A549 treated with AZD2906 at 1 μM for 4 hours (cell line): ENCODE results near the gene TMCO6. TPM values are rescaled to one million over a fixed set of nuclear protein-coding genes. Genes with fewer than 3 reads are reported as not detected.

ENCODE experiments used
- total RNA-seq: library from RNA; stranded (reverse); fragments of 200-300 nt; extraction: Qiagen RNA extraction; gene quantifications from 5 replicates; pipeline ENCODE4 v1.2.3, GENCODE V29; 2022

TMCO6 gene
- 10.6 to 14.5 TPM (median 12.3 TPM) in 5 replicates for total RNA-seq

GRCh38 chr5:140639148-140639981, at the start of gene TMCO6:
TMCO6 (plus strand) TSS chr5:140639451; CDS start chr5:140639528, 77 bp downstream.

GRCh38 chr5:140633021-140633471, 6.2 kb upstream of the TMCO6 start, which contains the start of gene CD14:
CD14 (minus strand) TSS chr5:140633175; CDS start chr5:140633071, 104 bp downstream.

GRCh38 chr5:140664359-140665119, 25.3 kb downstream of the TMCO6 start, which contains the start of gene WDR55:
WDR55 (plus strand) TSS chr5:140664904; CDS start chr5:140664913, 9 bp downstream.

GRCh38 chr5:140673187-140673976, 34.1 kb downstream of the TMCO6 start, which contains the start of gene DND1:
DND1 (minus strand) TSS chr5:140673576; CDS start chr5:140673542, 34 bp downstream.

GRCh38 chr5:140690941-140691924, 52.0 kb downstream of the TMCO6 start, which contains the start of the genes HARS1 and HARS2:
HARS1 (minus strand) TSS chr5:140691370; CDS start chr5:140691304, 66 bp downstream.
HARS2 (plus strand) TSS chr5:140691455; CDS start chr5:140691649, 194 bp downstream.

Other genes with a start within 250 kb of the TMCO6 start
- 41.8 to 52.0 TPM (median 47.5 TPM) in 5 replicates for gene ANKHD1, start 237.6 kb upstream of the TMCO6 start, total RNA-seq
- 1.4 to 3.2 TPM (median 2.3 TPM) in 5 replicates for gene EIF4EBP3, start 91.8 kb upstream of the TMCO6 start, total RNA-seq
- 36.5 to 50.1 TPM (median 40.3 TPM) in 5 replicates for gene SRA1, start 82.0 kb upstream of the TMCO6 start, total RNA-seq
- 3.6 to 7.1 TPM (median 5.5 TPM) in 5 replicates for gene APBB3, start 74.9 kb upstream of the TMCO6 start, total RNA-seq
- 75.7 to 87.0 TPM (median 80.0 TPM) in 5 replicates for gene SLC35A4, start 74.6 kb upstream of the TMCO6 start, total RNA-seq
- gene CD14, start 6.3 kb upstream of the TMCO6 start, total RNA-seq = 3.2 to 4.2 TPM (median 4.0 TPM) in 5 replicates
- 100 to 127 TPM (median 113 TPM) in 5 replicates for gene NDUFA2, start 8.2 kb downstream of the TMCO6 start, total RNA-seq
- gene IK, start 8.4 kb downstream of the TMCO6 start, total RNA-seq = 84.1 to 119 TPM (median 90.9 TPM) in 5 replicates
- gene WDR55, start 25.5 kb downstream of the TMCO6 start, total RNA-seq = 27.3 to 29.3 TPM (median 27.7 TPM) in 5 replicates
- gene DND1, start 34.1 kb downstream of the TMCO6 start, total RNA-seq = 0.42 to 0.92 TPM (median 0.60 TPM) in 5 replicates
- gene HARS1, start 51.9 kb downstream of the TMCO6 start, total RNA-seq = 71.6 to 81.2 TPM (median 75.8 TPM) in 5 replicates
- 34.5 to 42.0 TPM (median 36.8 TPM) in 5 replicates for gene HARS2, start 52.0 kb downstream of the TMCO6 start, total RNA-seq
- 77.3 to 107 TPM (median 81.6 TPM) in 5 replicates for gene ZMAT2, start 61.0 kb downstream of the TMCO6 start, total RNA-seq
- gene PCDHA1, start 146.7 kb downstream of the TMCO6 start, total RNA-seq = 0.14 to 0.26 TPM (median 0.22 TPM) in 5 replicates
- 0.02 to 0.09 TPM (median 0.06 TPM) in 5 replicates for gene PCDHA2, start 155.4 kb downstream of the TMCO6 start, total RNA-seq
- gene PCDHA3, start 161.6 kb downstream of the TMCO6 start, total RNA-seq = 0.82 to 1.0 TPM (median 0.93 TPM) in 5 replicates
- gene PCDHA4, start 167.6 kb downstream of the TMCO6 start, total RNA-seq = 1.5 to 2.0 TPM (median 1.8 TPM) in 5 replicates
- 0.60 to 0.89 TPM (median 0.70 TPM) in 5 replicates for gene PCDHA5, start 182.2 kb downstream of the TMCO6 start, total RNA-seq
- 0.03 to 0.07 TPM (median 0.07 TPM) in 5 replicates for gene PCDHA6, start 188.5 kb downstream of the TMCO6 start, total RNA-seq
- 0.06 to 0.12 TPM (median 0.08 TPM) in 5 replicates for gene PCDHA7, start 194.8 kb downstream of the TMCO6 start, total RNA-seq
- gene PCDHA8, start 201.7 kb downstream of the TMCO6 start, total RNA-seq = 0.02 to 0.09 TPM (median 0.07 TPM) in 5 replicates
- 0.01 TPM in 2 of 5 replicates, not detected in the others for gene PCDHA9, start 208.9 kb downstream of the TMCO6 start, total RNA-seq
- gene PCDHA10, start 216.4 kb downstream of the TMCO6 start, total RNA-seq = 0.01 to 0.02 TPM (median 0.01 TPM) in 3 of 5 replicates, not detected in the others
- 0.04 to 0.24 TPM (median 0.08 TPM) in 5 replicates for gene PCDHA11, start 229.5 kb downstream of the TMCO6 start, total RNA-seq
- 3.0 to 3.2 TPM (median 3.1 TPM) in 5 replicates for gene PCDHA12, start 235.9 kb downstream of the TMCO6 start, total RNA-seq
- 0.03 to 0.06 TPM (median 0.05 TPM) in 5 replicates for gene PCDHA13, start 242.7 kb downstream of the TMCO6 start, total RNA-seq